ENCODE data around the gene IL5.
"Not testable (repeated sequence)": the region's sequence is repeated elsewhere in the genome, so short reads cannot be mapped to it uniquely, and the experiment has no call there.

IL5 gene

DNA sequence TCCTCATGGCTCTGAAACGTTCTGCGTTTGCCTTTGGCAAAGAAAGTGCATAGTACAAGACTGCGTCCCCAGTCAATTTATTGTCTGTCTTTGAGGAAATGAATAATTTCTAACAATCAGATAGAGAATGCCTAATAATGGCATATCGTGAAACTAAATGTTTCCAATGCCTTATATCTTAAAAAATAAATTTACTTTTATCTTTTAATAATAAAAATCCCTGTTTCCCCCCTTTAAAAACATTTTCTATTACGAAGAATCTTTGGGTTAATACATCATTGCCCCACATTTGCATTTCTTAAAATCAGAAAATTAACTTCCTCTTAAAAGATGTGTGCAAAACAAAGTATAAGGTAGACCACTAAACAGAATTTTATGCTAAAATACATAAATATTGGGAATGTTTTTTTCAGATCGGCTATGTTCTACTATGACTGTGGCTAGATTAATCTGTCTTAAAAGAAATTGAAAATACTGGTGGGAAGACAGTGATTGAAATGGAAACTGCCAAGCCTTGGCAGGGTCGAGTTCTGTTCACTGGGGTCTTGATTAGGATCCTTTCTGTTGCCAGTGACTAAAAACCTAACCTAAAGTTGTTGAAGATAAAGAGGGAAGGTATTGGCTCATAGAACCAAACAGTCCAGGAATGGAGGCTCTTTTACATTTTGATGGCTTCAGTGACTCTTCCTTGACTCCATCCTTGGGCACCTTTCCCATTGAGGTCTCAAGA, at the start of gene IL5:
Gene IL5, minus strand, starts transcription at position 51 of the 730 bp plus-strand sequence. Its CDS starts 44 bp downstream, at position 7.
- DNase-seq (ENCODE audit: low read depth), result no peak

GRCh38 chr5:132592521-132592920, 49.2 kb upstream of the IL5 start:
- no peak for DNase-seq (ENCODE audit: low read depth)

DNA sequence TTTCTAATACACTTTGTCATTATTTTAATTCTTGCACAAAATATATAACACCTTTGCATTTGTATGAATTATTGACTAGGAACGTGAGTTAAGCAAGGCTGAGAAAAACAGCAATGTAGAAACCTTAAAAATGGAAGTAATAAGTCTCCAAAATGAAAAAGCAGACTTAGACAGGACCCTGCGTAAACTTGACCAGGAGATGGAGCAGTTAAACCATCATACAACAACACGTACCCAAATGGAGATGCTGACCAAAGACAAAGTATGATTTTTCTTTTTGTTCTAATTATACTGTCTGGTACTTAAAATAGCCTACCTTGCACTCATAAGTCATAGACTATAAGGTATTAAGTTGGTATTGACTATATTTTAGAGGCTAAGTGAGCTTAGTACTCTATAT, 47.8 kb upstream of the IL5 start:
- no peak for DNase-seq (ENCODE audit: low read depth)

- DNase-seq (ENCODE audit: low read depth), result no peak
Observed at GRCh38 chr5:132589467-132589866, 46.1 kb upstream of the IL5 start.

DNA sequence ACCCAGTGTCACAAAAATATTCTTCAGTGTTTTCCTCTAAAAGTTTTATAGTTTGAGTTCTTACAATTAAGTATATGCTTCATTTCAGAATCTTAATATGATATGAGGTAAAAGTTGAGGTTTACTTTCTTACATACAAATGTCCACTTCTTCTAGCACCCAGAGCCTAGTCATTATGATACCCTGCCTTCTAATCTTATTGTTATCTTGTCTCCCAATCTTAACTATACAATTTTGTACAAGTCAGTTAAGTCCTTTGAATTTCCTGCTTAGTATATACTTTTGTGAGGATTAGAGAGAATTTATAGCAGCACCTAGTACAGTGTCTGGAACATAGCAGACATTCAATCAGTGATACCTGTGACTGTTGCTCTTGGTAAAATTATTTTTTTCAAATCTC, 42.7 kb upstream of the IL5 start:
- no peak for DNase-seq (ENCODE audit: low read depth)

- not testable (repeated sequence) for DNase-seq (ENCODE audit: low read depth)
Observed at GRCh38 chr5:132584560-132584959, 41.2 kb upstream of the IL5 start.

DNA sequence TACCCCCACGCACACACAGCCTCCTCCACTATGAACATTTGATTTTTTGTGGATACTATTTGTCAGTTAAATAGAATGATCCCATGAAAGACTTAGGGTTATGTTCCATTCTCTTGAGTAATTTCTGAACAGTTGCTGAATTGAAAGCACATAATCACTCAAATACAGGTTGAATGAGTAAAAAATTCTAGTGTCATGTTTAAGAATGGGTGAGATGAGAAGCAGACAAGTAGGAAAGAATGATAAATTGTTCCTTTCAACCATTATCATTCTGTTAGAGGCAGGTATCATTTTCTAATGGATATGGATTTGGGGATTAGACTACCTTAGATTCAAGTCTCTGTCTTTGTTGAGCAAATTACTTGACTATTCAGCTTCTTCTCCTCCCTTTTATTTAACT, 32.8 kb upstream of the IL5 start:
- DNase-seq (ENCODE audit: low read depth), result no peak

- DNase-seq (ENCODE audit: low read depth), result no peak
Observed at GRCh38 chr5:132566657-132567056, 23.3 kb upstream of the IL5 start.

GRCh38 chr5:132564555-132564954, 21.2 kb upstream of the IL5 start:
- not testable (repeated sequence) for DNase-seq (ENCODE audit: low read depth)

- DNase-seq (ENCODE audit: low read depth), result no peak
Observed at GRCh38 chr5:132561601-132562000, 18.3 kb upstream of the IL5 start.

DNA sequence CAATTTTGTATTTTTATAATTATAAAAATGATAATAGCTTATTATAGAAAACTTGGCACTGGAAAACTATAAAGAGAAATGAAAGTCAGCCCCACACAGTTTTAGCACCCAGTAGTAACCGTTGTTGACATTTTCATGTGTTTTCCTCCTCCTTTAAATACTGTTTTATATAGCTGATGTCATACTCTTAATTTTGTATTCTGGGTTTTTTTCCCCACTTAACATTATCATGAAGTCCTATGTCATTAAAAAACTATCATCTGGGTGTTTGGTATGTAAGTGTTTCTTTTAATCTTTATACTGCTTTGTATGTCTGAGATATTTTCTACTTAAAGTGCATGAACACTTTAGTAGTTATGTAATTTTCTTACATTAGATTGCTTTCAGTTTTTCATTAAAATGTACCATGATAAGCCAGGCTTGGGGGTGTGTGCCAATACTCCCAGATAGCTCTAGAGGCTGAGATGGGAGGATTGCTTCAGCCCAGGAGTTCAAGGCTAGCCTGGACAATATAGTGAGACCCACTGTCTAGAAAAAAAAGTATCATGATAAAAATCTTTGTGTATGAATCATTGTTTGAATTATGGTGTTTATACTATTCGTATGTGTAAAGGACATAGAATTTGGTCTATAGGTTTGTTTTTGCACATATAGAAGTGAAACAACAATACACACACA, 16.2 kb upstream of the IL5 start:
- no peak for DNase-seq (ENCODE audit: low read depth)

DNA sequence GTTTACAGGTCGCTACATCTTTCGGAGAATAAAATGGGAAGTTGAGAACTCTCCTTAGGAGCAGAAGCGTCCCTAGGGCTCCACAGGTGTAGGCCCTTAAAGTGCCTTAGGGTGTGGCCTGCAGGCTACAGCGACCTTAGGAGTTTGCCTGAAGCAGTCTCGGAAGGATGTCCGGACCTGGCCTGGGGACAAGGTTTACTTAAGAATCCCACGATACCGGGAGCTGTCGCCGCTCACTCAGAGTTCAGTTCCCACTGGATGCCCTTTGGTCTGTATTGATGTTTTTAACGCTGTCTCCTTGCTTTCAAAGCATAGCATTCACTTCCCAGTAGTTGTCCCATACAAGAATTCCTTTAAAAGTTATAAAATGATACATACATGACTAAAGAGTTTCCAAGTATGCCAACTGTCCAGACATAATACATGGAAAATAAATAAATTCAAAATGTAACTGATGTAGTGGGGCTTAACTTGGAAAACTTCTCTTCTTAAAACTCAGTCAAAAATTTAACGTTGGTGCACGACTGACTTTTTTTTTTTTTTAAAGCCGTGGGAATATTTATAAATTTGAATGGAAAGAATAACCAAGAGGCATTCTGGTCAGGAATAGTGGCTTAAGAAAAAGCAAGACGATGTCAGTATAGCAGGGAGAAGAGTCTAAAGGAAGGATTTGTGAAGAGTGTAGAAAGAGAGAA, 14.3 kb upstream of the IL5 start:
- DNase-seq (ENCODE audit: low read depth), result no peak

DNA sequence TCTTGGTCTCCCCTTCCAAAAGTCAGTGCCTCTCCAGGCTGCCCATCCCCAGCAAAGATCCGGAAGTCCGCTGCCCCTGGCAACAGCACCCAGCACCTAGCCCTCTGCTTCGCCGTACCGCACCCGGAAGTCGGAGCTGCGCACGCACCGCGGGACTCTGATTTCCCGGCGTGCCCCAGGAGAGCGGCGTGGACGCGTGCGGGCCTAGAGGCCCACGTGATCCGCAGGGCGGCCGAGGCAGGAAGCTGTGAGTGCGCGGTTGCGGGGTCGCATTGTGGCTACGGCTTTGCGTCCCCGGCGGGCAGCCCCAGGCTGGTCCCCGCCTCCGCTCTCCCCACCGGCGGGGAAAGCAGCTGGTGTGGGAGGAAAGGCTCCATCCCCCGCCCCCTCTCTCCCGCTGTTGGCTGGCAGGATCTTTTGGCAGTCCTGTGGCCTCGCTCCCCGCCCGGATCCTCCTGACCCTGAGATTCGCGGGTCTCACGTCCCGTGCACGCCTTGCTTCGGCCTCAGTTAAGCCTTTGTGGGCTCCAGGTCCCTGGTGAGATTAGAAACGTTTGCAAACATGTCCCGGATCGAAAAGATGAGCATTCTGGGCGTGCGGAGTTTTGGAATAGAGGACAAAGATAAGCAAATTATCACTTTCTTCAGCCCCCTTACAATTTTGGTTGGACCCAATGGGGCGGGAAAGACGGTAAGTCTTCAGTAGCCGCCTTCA, 13.6 kb upstream of the IL5 start, which contains the start of gene RAD50:
Gene RAD50, plus strand, starts transcription at position 215 of the 715 bp plus-strand sequence. Its CDS starts 348 bp downstream, at position 563.
- DNase-seq (ENCODE audit: low read depth), result peak; percentile 93

- no peak for DNase-seq (ENCODE audit: low read depth)
Observed at GRCh38 chr5:132556153-132556762, 12.9 kb upstream of the IL5 start.

GRCh38 chr5:132549576-132549975, 6.3 kb upstream of the IL5 start:
- DNase-seq (ENCODE audit: low read depth), result no peak

GRCh38 chr5:132548834-132549233, 5.5 kb upstream of the IL5 start:
- DNase-seq (ENCODE audit: low read depth), result not testable (repeated sequence)

DNA sequence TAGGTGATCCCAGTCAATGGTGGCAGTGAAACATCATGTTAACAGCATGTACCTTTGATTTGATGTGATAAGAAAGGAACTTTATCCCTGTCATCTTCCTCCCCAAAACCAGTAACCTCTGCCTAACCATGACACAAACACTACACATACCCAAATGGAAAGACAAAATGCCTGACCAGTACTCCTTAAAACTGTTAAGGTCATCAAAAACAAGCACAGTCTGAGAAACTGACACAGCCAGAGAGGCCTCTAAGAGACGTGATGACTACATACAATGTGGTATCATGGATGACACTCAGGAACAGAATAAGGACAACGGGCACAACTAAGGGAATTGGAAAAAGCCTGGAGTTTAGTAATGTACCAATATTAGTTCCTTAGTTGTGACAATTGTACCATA, 3.9 kb upstream of the IL5 start:
- no peak for DNase-seq (ENCODE audit: low read depth)

DNA sequence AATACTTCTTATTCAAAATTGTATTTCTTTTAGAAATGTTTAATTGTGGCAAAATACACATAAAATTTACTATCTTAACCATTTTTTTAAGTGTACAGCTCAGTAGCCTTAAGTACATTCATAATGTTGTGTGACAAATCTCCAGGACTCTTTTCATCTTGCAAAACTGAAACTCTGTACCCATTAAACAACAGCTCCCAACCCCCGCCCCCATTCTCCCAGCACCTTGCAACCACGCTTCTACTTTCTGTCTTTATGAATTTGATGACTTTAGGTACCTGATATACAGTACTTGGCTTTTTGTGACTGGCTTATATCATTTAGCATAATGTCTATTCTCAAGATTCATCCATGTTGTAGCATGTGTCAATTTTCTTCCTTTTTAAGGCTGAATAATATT, 2.8 kb upstream of the IL5 start:
- DNase-seq (ENCODE audit: low read depth), result peak; percentile 63

- DNase-seq (ENCODE audit: low read depth), result no peak
Observed at GRCh38 chr5:132540764-132541163, 2.6 kb downstream of the IL5 start.

DNA sequence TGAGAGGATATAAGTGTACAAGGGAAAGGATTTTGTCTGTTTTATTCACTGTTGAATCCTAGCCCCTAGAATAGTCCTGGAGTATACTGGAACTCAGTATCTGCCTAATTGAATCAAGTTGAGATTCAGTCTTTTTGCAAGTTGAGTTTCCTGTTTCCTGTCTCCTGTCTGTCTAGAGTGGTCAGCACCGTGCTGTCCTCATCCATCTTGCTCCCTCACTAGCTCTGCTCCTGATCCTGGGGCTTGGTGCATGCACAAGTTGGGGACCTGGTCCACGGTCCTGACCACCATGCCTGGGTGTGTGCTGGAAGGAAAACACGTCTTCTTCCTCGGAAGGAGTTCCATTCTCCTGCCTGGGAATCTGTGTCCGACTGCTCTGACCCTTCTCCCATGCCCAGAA, 3.2 kb downstream of the IL5 start:
- no peak for DNase-seq (ENCODE audit: low read depth)

GRCh38 chr5:132539716-132540115, 3.6 kb downstream of the IL5 start:
- DNase-seq (ENCODE audit: low read depth), result no peak

DNA sequence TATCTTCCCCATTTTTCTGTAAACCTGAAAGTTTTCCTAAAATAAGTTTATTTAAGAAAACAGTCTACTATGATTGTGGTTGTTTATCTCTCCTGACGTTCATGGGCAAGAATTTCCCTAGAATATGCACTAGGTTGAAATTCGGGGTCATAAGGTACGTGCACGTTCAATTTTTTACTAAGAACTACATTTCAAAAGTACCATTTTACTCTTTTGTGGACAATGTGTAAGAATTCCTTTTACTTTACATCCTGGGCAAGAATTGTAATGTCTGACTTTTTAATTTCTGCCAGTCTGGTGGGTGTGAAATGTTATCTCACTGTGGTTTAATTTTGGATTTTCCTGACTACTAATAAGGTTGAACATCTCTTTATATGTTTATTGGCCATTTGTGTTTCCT, 12.4 kb downstream of the IL5 start:
- DNase-seq (ENCODE audit: low read depth), result no peak
